MCF 10A (cell line): Measurements from ENCODE around the gene BUD13. TPM values are rescaled to one million over a fixed set of nuclear protein-coding genes. Genes with fewer than 3 reads are reported as not detected.

ENCODE experiments used
- BruUV-seq: library from RNA; stranded (reverse); fragments of 400-500 nt; replicated peaks from 2 replicates; lab custom pipeline; 2021; lab: Mats Ljungman, UMichigan
- CTCF ChIA-PET: fragments of 300-600 bp; sonication (Branson Sonifier 250); formaldehyde crosslinking; extraction: SDS; loops from one replicate; lab custom pipeline; 2021; ENCODE audit warnings: antibody characterized with exemption, inconsistent platforms; lab: Yijun Ruan, JAX
- POLR2A ChIA-PET: fragments of 300-600, 350-650 bp; sonication (Branson Sonifier 250); formaldehyde crosslinking; extraction: SDS; loops from one replicate; lab custom pipeline; 2020; ENCODE audit warnings: antibody characterized with exemption, inconsistent platforms; lab: Yijun Ruan, JAX
- DNase-seq: peaks from one replicate; pipeline ENCODE4 v3.0.0-alpha.2; 2018; ENCODE audit not compliant: unreplicated experiment
- H3K27ac Mint-ChIP-seq: one replicate; pipeline ENCODE4 v1.8.0; 2022; ENCODE audit warnings: mild to moderate bottlenecking, low read depth, mixed read lengths; ENCODE audit not compliant: unreplicated experiment
- H3K27me3 Mint-ChIP-seq: one replicate; pipeline ENCODE4 v1.8.0; 2022; ENCODE audit warnings: mixed read lengths; ENCODE audit not compliant: insufficient read depth, unreplicated experiment
- H3K36me3 Mint-ChIP-seq: one replicate; pipeline ENCODE4 v1.8.0; 2022; ENCODE audit warnings: mild to moderate bottlenecking, moderate library complexity, mixed read lengths; ENCODE audit not compliant: insufficient read depth, unreplicated experiment
- H3K4me1 Mint-ChIP-seq: one replicate; pipeline ENCODE4 v1.8.0; 2022; ENCODE audit warnings: mixed read lengths; ENCODE audit not compliant: insufficient read depth, unreplicated experiment
- H3K4me3 Mint-ChIP-seq: one replicate; pipeline ENCODE4 v1.8.0; 2022; ENCODE audit warnings: mild to moderate bottlenecking, moderate library complexity, mixed read lengths; ENCODE audit not compliant: unreplicated experiment
- H3K9me3 Mint-ChIP-seq: one replicate; pipeline ENCODE4 v1.8.0; 2022; ENCODE audit warnings: mixed read lengths; ENCODE audit not compliant: unreplicated experiment
- intact Hi-C: fragments of 100-400 bp; cut with micrococcal nuclease; formaldehyde crosslinking; loops from 2 replicates; pipeline ENCODE4 v1.14.1; 2022
- total RNA-seq: library from RNA; stranded (reverse); gene quantifications from 2 replicates; pipeline ENCODE4 v1.2.3, GENCODE V29; 2022
- TF ChIP-seq, protein P1 (sequence below): fragments of 200-600 bp; IDR thresholded peaks from one replicate; pipeline ENCODE4 v1.8.0; 2022; ENCODE audit warnings: antibody characterized with exemption, mild to moderate bottlenecking; ENCODE audit not compliant: unreplicated experiment

Gene BUD13
- total RNA-seq, 1 experiment from 2014 or later, result 15.1 TPM

- Mint-ChIP-seq H3K27ac (peak overlapping the region; percentile 0), H3K27me3 (no peaks in the 10 kb centered on the region), H3K36me3 (no peaks in the 10 kb centered on the region), H3K4me3 (no peak overlapping the region), H3K9me3 (no peaks in the 10 kb centered on the region), H3K4me1 (peaks cover 30% of the 10 kb centered on the region)
- POLR2A ChIA-PET, result interaction anchor here (1.0 to 2.1 kb wide), 5 partner anchors 11 to 218 kb away, joined by 3 to 5 read pairs (median 4); partner anchors contain the start of gene BUD13
- BruUV-seq, result no TSS peak
- DNase-seq, result peak; percentile 66
- intact Hi-C loops, result loop anchor here (5.0 kb wide), 1 partner anchor 434 kb away; no protein-coding TSS in a partner anchor
- CTCF ChIA-PET, result interaction anchor here (0.6 to 9.7 kb wide), 7 partner anchors 10 to 432 kb away, joined by 3 to 124 read pairs (median 4); partner anchors contain the start of gene APOA1
- TF ChIP-seq, protein P1, sequence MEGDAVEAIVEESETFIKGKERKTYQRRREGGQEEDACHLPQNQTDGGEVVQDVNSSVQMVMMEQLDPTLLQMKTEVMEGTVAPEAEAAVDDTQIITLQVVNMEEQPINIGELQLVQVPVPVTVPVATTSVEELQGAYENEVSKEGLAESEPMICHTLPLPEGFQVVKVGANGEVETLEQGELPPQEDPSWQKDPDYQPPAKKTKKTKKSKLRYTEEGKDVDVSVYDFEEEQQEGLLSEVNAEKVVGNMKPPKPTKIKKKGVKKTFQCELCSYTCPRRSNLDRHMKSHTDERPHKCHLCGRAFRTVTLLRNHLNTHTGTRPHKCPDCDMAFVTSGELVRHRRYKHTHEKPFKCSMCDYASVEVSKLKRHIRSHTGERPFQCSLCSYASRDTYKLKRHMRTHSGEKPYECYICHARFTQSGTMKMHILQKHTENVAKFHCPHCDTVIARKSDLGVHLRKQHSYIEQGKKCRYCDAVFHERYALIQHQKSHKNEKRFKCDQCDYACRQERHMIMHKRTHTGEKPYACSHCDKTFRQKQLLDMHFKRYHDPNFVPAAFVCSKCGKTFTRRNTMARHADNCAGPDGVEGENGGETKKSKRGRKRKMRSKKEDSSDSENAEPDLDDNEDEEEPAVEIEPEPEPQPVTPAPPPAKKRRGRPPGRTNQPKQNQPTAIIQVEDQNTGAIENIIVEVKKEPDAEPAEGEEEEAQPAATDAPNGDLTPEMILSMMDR, result no peak
Observed at GRCh38 chr11:116792869-116793771, 20.3 kb upstream of the BUD13 start.

DNA sequence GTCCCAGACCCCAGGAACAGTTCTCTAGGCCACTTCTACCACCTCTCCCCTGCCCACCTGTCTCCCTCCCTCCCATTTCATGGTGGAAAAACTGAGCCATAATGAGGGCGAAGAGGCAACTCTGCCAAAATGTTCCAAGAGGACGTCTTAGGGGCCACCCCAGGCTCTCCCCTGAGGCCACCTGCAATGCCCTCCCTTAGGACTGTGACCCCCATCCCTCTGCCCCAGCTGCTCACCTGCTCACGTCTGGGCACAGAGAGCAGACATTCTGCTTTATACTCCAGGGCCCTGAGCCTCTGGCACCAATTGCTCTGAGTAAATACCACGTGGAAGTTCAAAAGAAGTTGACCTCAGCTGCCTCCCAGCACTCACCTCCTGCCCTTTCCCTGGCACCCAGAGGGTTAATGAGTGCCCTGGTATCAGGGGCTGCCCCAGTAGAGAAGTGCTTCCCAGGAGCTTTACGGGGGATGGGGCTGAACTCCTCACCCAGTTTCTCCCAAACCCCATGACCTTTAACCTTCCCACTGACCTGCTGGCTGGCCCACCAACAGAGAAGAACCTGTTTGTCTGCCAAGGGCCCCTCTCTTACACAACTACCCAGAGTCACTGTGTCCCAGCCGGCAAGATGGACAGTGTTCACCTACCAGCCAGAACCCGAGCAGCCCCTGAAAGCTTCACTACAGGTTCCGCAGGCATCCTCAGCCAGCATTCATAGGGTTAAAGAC is 19.5 kb upstream of the BUD13 start:
- Mint-ChIP-seq H3K27ac (peak overlapping the region; percentile 0), H3K9me3 (no peaks in the 10 kb centered on the region), H3K4me3 (no peak overlapping the region), H3K36me3 (no peaks in the 10 kb centered on the region), H3K27me3 (no peaks in the 10 kb centered on the region), H3K4me1 (peaks cover 30% of the 10 kb centered on the region)
- intact Hi-C loops, result loop anchor here (5.0 kb wide), 1 partner anchor 435 kb away; no protein-coding TSS in a partner anchor
- no peak for DNase-seq
- TF ChIP-seq, protein P1, result no peak
- ChIA-PET CTCF (interaction anchor here (0.6 to 9.7 kb wide), 7 partner anchors 8 to 378 kb away, joined by 3 to 124 read pairs (median 5); partner anchors contain the start of genes APOA1 and APOA4), POLR2A (interaction anchor here (2.1 kb wide), 1 partner anchor 12 kb away, joined by 5 read pairs; no protein-coding TSS in a partner anchor)
- BruUV-seq, result no TSS peak

DNA sequence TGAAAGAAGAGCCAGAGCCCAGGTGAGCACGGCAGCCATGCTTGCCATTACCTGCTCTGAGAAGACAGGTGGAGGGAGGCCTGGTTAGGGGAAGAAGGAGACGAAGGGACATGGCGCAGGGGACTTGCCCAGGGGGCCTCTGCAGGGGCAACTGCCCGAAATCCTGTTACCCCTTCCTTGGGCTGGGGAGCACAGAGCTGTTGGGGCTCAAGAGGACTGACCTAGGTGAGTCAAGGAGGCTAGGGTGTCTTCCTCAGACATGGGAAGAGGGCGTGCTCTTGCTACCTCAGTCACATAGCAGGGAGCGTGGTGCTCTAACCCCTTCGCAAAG is 19.0 kb upstream of the BUD13 start, which contains the start of gene APOA5:
Gene APOA5 (minus strand): TSS at position 67 of the 331 bp plus-strand sequence. CDS start 19 bp downstream, at position 48.
- POLR2A ChIA-PET, result no interaction called here
- BruUV-seq, result no TSS peak

More for the DNA sequence above, 19.0 kb upstream of the BUD13 start, which contains the start of gene APOA5:
- no peaks in the 10 kb centered on the region for H3K27me3 Mint-ChIP-seq
- TF ChIP-seq, protein P1, result no peak
- intact Hi-C loops, result loop anchor here (1.0 to 5.0 kb wide), 2 partner anchors 45 to 436 kb away; no protein-coding TSS in a partner anchor
- H3K4me3 Mint-ChIP-seq, result no peak within 1 kb of the TSS
- CTCF ChIA-PET, result interaction anchor here (0.5 to 9.7 kb wide), 6 partner anchors 8 to 439 kb away, joined by 3 to 124 read pairs (median 3); partner anchors contain the start of genes APOA1 and APOA4
- no peaks in the 10 kb centered on the region for H3K9me3 Mint-ChIP-seq
- H3K36me3 Mint-ChIP-seq, result peaks cover 1% of the 10 kb centered on the region
- peak within 1 kb of the TSS; percentile 0 for H3K27ac Mint-ChIP-seq
- H3K4me1 Mint-ChIP-seq, result peaks cover 36% of the 10 kb centered on the region
- no peak for DNase-seq
